Cerebellar nuclear complex (tissue), 1 donor: Measurements from ENCODE around the gene C5orf15.
A peak's percentile ranks its signal among the peaks of the same experiment; 100 is the strongest.
"Not testable (repeated sequence)": the region's sequence is repeated elsewhere in the genome, so short reads cannot be mapped to it uniquely, and the experiment has no call there.

ENCODE experiments used
- DNase-seq, 2 experiments: peaks; one replicate each; lab custom pipeline; 2025; lab: John Stamatoyannopoulos, UW

Gene C5orf15

DNA sequence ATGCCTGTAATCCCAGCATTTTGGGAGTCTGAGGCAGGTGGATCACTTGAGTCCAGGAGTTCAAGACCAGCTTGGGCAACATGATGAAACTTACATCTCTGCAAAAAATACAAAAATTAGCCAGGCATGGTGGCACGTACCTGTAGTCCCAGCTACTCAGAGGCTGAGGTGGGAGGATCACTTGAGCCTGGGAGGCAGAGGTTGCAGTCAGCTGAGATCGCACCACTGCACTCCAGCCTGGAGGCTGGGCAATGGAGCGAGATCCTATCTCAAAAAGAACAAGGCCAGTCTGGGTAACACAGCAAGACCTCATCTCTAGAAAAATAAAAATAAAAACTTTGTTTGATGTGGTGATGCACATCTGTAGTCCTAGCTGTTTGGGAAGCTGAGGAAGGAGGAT, 30.8 kb downstream of the C5orf15 start:
- not testable (repeated sequence) for DNase-seq

DNA sequence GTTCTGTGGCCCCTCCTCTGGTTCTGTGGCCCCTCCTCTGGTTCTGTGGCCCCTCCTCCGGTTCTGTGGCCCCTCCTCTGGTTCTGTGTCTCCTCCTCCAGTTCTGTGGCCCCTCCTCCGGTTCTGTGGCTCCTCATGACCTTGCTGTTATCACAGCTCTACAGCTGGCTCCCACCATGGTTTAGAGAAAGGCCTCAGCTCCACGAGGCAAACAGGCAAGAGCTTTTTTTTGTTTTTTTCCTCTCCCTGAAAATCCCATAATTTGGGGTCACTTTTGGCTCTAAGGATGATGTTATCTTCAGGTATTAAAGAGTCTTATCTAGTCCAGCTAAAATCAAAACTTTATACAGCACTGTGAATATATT, 31.8 kb downstream of the C5orf15 start:
- DNase-seq: no peak

DNA sequence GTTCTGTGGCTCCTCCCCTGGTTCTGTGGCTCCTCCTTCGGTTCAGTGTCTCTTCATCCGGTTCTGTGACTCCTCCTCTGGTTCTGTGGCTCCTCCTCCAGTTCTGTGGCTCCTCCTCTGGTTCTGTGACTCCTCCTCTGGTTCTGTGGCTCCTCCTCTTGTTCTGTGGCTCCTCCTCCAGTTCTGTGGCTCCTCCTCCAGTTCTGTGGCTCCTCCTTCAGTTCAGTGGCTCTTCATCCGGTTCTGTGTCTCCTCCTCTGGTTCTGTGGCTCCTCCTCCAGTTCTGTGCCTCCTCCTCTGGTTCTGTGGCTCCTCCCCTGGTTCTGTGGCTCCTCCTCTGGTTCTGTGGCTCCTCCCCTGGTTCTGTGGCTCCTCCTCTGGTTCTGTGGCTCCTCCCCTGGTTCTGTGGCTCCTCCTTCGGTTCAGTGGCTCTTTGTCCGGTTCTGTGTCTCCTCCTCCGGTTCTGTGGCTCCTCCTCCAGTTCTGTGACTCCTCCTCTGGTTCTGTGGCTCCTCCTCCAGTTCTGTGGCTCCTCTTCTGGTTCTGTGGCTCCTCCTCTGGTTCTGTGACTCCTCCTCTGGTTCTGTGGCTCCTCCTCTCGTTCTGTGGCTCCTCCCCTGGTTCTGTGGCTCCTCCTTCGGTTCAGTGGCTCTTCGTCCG, 32.3 kb downstream of the C5orf15 start:
- not testable (repeated sequence) for DNase-seq

DNA sequence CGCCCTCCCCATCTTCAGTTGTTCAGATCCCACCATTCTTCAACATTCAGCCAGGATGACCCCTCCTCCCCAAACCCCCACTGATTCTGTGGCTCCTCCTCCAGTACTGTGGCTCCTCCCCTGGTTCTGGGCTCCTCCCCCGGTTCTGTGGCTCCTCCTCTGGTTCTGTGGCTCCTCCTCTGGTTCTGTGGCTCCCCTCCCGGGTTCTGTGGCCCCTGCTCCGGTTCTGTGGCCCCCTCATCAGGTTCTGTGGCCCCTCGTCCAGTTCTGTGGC, 32.8 kb downstream of the C5orf15 start:
- no peak for DNase-seq

DNA sequence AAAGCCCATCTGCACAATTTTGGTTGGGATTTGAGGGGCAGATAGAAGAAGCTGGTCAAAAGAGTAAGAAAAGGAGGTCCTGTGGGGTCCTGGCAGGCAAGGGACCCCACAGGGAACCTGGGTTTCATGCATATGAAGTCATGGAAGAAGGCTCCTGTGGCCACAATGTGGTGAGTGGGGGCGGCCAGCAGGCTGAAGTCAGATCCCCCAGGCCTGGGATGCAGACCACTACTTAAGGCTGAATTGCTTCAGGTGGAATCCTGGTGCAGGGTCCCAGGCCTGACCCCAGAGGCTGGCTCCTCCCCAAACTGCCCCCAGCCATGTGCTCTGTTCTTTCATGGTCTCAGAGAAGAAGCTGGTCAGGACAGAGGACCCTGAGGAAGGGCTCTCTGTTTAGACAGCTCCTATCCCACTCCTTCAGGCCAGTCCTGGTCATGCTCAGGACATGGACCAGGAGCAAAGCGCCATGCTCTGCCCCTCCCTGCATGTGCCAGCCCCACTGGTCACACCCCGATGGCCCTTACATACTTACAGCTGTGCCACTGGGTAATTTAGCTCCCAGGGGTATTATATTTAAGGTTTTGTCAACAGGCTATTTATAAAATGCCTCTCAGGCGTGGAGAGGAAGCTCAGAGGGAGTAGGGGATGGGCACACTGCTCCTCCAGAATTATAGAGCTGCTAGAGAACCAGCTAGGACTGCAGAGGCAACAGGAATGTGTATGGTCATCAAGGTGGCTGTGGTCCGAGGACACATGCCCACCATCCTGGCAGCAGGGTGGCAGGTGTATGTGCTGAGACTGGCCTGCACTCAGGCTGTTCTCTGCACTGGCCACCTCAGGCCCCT, 33.4 kb downstream of the C5orf15 start:
- DNase-seq: no peak

DNA sequence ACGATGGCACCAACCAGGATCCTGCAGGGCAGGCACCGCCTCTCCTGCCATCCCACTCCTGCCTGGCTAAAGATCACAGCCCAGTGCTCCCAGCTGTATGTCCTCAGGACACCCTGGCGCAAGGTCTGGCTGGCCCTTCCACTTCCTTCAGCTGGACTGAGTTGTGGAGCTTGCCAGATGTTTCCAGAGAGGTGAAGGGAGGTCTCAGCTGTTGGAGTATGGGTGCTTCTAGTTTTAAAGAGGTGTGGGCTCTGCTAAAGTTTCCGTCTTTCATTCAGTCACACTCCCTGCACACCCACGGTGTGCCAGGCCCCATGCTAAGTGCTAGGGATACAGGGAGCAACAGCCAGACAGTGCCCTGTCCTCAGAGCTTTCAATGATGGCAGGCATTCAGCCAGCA, 34.1 kb downstream of the C5orf15 start:
- no peak for DNase-seq

DNA sequence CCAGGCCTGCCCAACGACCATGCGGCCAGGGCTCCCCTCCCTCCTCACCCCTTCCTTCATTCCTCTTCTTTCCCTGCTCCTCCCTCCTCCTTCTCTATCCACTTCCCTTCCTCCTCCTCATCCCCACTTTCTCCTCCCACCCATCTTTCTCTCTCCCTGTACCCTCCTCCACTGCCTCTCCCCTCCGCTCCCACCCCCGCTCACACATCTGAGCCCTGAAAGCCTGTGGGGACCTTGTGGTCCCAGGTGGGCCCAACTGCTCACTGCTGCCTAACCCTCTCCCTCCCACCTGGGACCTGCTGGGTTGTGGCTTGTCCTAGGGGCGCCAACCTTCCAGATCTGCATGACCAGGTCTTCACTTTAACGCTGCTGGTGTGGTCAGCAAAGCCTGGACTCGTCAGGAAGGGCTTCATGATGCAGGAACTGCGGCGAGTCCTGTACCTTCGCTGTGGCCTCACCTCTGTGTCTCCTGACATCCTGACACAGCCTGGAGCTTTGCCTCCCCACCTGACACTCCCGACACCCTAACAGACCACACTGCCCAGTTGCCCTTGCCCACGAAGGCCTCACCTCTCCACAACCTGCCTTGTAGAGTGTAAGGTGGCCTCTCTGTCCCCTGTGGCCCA, 34.6 kb downstream of the C5orf15 start:
- DNase-seq: no peak

DNA sequence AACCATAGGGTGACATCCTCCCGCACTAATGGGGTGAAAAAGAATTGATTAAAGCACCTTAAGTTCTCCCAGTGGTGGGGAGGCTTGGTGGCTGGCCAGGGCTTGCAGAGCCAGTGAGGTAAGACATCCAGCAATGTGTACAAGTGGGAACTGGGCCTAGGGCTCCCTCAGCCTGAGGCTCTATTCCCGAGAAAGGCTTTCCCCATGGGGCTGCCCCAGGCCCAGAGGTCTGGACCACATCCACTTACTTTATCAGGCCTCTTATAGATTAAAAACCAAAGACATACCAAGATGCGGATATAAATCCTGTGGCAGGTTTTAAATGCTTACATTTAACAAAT, 35.3 kb downstream of the C5orf15 start:
- no peak for DNase-seq

DNA sequence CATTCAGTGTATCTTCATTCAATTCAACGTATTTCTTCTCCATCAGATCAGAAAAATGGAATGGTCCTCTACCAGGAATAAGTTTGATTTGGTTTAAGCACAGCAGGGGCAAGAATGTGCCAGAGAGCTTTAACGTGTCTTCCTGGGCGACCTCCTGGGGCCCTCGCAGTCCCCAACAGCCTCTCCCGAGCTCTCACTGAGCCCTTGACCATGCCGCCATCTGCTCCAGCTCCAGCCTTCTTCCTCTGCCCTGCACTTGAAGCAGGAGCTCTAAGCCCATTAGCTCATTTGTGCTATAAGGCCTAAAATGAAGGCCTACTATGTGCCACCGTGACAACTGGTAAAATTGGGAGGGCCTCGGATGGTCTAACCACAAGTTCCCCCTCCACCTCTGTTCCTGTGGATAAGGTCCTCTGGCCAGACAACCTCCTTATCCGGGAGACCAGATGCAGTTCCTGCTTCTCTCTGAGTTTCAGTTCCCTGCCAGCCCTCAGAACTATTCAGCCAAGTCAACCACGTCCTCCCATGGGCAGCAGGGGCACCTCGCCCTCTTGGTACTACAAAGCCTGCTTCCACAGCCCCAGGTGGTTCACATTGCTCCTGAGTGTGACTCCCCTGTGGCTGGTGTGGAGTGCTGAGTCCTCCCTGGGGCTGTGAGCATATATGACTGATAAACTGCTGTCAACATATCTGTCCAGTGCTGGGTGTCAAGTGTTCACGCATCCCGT, 35.8 kb downstream of the C5orf15 start:
- DNase-seq: no peak

DNA sequence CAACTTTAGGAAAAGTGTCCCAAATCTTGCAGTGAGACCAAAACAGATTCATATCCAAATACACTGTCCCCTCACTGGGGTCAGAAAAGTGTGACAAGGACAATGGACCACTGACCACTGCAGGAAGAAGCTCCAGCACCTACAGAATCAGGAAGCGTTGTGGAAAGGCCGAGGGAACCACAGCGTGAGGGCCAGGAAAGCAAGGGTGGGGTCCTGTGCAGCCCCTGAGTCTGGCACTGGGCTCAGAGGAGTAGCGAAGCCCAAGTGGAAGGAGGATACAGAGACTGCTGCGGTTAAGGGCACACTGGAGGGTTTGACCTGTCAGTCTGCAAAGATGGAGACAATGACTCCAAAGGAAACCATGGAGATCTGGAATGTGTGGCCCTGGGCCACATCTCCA, 36.9 kb downstream of the C5orf15 start:
- no peak for DNase-seq

DNA sequence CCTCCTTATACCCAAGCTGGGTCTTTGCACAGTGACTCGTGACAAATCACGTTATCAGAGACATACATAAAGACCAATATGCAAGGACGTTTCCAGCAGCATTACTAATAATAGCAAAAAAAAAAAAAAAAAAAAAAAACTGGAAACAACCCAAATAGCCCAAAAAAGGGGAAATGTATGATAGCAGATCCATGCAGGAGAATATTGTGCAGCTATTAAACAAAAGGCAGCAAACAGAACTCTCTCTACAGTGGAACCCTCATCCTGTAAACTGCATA, 37.7 kb downstream of the C5orf15 start:
- no peak for DNase-seq

DNA sequence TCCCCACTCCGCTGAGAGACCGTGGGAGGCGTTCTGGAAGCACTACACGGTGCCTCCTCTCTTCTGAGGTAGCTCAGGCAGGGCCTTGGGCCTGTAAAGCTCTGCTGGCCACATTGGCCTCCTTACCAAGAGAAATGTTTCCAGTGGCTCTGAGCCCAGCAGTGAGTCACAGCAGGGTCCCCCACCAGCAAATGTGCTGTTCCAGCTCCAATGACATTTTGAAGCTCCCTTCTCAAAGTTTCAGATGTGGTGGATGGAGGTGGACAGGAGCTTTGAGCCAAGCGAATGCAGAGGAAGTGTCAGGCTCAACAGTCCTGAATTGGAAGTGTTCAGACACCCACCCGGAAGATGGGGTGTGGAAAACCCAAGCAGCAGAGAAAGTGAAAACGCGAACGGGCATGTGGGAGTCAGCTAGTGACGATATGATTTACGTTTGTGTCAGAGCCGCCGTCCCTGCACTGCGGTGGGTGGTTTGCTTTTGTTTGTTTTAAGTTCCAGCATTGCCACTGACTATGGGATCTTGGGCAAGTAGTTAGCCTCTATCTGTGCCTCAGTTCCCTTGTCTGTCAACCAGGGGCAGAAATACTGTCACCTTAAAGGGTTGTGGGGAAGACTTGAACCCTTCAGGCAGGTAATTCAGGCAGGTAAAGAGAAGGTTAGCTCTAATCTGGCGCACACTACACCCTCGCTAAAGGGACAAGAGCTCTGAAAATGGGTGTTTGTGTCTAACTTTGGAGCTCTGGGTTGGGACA, 38.2 kb downstream of the C5orf15 start:
- no peak for DNase-seq

DNA sequence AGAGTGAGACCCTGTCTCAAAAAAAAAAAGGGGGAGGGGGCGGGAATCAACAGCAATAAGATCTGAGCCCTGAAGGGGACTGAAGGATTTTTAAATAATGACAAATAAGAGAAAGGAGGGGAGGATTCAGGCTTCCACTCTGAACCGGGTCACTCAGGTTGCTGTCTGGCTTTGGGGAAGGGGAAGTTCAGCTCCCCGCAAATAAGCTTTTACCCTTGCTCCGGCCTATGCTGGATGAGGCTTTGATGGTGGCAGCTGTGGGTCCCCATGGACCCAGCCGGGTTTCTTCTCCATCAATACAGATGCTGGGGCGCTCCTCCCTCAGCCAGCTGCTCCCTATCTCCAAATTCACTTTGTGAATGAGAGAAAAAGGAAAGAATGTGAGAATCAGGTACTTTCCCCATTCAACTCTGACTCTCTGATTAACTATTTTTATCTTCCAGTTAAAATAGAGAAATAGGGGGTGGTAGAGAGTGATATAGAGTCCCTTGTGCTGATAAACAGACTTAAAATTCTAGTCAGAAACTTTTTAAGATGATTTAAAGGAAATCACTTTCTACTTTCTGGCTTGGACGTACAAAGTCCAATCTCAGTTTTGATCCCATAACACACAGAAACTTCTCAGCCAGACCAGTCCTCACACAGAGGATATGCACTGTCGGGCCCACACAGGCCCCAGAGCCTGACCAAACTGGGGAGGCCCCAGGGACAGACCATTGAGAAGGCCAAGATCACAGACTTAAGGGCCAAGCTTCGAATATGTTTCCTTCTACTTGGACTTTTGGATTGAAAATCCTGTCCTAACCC, 39.6 kb downstream of the C5orf15 start:
- DNase-seq: no peak

DNA sequence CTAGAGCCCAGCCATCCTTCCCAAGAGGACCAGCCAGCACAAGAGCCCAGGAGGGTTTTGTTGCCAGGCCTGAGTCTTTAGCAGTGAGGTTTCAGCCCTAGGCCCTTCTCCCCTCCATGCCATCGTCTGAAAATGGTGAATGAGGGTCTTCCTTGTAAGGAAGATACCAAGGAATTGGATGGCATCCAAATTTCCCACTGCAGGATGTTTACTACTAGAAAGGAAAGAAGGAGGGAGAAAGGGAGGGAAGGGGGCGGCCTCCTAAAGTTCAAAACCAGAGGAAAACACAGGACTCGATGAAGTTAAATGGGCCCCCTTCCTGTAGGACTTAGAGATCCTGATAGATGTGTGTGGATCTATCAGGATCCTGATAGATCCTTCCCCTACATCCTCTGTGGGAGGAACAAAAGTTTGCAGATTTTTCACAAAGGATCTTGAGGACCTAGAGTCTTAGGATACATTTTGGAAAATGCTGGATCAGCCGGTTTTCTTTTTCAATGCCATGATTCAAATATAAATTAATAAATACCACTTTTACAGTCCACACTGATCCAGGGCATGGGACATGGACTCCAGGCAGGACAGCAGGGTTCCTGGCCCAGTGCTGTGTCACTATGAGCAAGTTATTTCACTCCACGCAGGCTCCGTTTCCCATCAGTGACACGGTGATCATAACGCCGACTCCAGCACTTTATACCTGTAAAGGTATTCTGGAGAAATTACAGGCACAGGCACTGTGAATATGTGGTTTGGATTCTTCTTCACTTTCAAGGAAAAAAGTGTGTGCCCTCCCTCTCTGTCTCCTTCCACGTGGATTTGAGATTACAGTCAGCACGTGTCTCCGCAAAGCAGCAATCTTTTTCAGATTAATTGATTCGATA, 40.9 kb downstream of the C5orf15 start:
- no peak for DNase-seq

DNA sequence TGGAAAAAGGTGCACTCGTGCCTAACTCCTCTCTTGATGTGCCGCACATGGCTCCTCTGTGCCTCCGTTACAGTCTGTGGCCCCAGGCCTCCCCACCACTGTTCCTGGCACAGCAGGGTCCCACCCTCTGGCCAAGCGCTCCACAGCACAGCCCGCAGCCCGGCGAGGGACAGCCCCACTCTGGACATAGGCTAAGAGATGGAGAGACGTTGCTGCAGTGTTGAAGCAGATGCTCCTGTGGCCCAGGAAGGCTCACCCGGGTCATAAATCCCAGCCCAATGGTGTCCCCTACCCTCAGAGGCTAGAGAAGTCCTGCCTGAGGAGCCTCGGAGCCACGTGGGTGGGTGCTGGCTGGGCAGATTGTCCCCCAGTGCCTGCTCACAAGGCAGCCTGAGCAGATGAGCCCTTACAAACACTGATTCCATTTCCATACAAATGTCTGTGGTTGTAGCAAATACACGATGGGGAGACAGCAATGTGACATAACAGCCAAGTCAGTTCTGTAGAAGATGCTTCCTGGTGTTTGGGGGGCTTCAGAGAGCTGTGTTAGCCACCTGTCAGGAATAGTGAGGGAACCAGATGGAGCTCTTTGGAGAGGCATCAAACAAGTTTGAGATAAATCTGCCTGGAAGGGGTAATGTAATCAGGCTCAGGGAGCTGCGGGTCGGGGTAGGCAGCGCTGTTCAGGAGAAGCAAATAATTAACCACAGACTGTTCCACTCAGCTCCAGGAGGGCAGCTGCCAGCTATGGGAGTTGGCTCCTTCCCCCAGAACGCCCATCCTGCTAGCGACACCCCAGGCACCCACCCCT, 41.7 kb downstream of the C5orf15 start:
- no peak for DNase-seq

DNA sequence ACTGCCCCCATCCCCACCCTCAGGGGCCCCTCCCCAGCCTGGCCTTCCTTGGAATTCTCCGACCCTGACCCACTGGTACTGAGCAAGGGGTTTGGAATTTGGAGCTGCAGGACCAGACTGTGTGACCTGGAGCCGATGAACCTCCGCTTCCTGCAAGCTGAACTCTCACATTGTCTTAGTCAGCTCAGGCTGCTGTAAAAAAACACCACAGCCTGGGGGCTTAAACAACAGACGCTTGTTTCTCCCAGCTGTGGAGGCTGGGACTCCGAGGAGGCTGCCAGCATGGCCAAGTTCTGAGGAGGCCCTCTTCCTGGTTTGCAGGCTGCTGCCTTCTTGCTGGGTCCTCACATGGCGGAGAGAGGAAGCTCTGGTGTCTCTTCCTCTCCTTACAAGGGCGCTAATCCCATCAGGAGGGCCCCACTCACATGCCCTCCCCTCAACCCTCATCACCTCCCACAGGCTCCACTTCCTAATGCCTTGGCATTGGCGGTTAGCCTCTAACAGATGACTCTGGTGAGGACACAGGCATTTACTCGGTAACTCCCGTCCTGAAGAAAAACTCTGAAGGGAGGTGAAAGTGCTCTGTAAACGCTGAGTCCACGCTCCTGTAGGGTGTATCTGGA, 42.4 kb downstream of the C5orf15 start:
- DNase-seq: no peak

DNA sequence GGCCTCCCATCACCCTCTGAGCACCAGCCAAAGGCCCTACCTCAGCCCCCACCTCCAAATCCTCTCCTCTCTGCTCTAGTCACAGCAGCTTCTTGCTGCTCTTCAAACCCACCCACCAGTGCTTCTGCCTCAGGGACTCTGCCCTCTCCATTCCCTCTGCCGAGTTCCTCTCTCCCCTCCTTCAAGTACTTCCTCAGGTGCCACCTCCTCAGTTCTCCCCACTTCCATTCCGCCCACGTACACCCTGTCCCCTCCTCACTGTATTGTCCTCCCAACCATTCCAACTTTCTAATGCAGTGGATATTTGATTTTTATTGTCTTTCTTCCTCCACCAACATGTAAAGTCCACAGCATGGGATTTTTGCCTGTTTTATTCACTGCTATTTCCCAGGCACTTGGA, 43.2 kb downstream of the C5orf15 start:
- DNase-seq: no peak

DNA sequence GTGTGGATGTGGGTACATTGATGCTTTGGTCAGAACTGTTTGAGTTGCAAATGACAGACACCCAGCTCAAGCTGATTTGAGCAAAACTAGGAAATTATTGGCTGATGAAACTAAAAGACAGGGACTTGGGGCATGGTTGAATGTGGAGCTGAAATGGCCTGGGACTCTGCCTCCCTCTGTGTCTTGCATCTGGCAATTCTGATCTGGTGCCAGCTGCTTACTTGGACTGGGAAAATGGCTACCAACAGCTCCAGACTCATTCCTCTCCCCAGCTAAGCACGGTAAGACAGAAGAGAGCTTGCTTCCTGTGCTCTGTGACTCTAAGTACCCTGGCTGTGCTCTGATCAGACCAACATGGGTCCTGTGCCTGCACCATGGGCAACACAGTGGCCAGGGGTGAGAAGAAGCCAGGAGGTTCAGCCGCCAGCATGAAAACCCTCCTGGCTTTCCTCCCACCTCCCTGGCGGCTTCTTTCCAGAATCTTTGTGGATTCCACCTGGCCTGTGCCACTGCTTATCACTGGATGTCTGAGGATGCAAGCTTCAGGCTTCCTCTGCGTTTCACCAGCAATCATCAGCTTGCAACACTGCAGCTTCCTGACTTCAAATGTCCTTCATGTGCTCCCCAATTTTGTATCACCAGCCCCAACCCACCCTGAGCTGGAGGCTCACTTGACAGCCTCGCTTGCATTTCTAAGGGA, 44.1 kb downstream of the C5orf15 start:
- peak in 1 of 2 experiments; percentile 38 for DNase-seq

DNA sequence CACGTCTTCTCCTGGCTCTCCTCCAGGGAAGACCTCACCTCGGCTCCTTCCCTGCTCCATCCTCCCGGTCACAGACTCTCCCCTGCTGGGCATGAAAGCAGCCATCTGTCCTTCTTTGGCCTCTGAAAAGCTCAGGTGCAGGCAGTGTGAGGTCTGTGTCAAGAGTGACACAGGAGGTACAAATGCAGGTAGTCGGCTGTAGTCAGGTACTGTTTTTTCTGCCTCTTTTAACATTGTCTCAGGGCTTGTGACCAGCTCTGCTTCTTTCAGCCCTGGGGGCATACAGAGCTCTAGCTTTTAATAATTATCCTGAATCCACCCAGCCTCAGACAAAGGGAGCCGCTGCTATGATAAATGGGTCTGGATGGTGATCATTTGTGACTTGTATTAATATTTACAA, 46.4 kb downstream of the C5orf15 start:
- peak; percentile 29 to 82 for DNase-seq
